Measurements from ENCODE around the gene MRPL11. TPM values are rescaled to one million over a fixed set of nuclear protein-coding genes. Genes with fewer than 3 reads are reported as not detected.
"Not testable (repeated sequence)": the region's sequence is repeated elsewhere in the genome, so short reads cannot be mapped to it uniquely, and the experiment has no call there.

The MRPL11 gene
- total RNA-seq, 2 experiments from 2014 or later: 154 to 157 TPM

DNA sequence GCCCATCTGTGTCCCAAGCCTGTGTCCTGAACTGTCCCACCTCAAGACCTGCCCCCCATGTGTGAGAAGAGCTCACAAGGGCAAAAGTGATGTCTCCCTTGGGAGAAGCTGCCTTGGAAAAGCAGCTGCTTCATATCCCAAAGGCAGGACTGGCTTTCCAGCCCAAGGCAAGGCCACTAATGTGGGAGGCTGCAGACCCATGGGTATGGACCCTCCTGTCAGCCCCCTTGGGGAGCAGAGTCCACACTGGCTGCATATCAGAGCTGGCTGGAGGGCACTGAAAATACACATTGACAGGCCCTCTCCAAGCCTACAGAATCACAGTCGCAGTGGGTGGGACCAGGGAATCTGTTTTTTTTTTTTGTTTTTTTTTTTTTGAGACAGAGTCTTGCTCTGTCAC lies 30.8 kb upstream of the MRPL11 start:
- ChIA-PET CTCF (interaction anchor here (0.7 to 1.5 kb wide), 3 partner anchors 9 to 109 kb away, joined by 3 to 5 read pairs (median 3); partner anchors contain the start of gene MRPL11), POLR2A (interaction anchor here (0.7 kb wide), 1 partner anchor 143 kb away, joined by 4 read pairs; no protein-coding TSS in a partner anchor)

DNA sequence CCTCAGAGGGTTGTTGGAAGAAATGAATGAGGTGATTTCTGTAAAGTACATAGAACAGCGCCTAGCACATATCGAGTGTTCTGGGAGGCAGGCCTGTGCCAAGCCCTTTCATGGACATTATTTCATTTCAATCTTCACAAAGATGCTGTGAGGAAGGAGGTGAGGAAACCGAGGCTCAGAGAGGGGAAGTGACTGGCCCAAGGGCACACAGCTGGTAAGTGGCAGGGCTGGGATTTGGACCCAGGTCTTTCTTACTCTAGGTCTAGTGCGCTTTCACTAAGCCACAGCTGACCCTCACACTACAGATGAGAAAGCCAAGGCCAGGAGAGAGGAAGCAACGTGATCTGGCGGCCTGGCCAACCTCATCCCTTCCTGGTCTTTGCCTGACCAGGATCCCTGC lies 30.0 kb upstream of the MRPL11 start:
- CTCF ChIA-PET: interaction anchor here (1.4 kb wide), 1 partner anchor 10 kb away, joined by 5 read pairs; no protein-coding TSS in a partner anchor
- POLR2A ChIA-PET: interaction anchor here (1.0 kb wide), 1 partner anchor 12 kb away, joined by 3 read pairs; the partner anchor contains the start of gene DPP3

DNA sequence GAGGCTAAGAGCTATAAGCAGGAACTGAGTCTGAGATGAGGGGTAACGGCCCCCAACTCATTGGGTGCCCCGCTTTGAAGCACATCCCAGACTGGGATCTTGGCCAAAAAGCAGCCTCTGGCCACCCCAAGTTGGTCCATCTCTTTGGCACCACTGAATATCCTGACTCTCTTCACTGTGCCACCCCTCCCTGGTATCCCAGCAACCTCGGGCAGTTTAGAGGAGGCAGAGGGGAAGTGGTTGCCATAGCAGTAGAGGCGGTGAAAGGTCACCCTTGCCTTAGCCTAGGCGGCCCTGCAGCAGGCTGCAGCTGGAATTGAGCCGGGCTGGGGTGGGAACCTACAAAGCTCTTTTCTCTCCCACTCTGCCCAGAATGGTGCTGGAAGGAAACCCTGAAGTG lies 29.1 kb upstream of the MRPL11 start:
- ChIA-PET POLR2A (interaction anchor here (0.7 to 1.6 kb wide), 3 partner anchors 12 to 592 kb away, joined by 3 to 10 read pairs (median 3); partner anchors contain the start of gene DPP3), CTCF (interaction anchor here (0.7 to 3.3 kb wide), 2 partner anchors 11 to 29 kb away, joined by 3 to 20 read pairs; partner anchors contain the start of genes DPP3 and MRPL11)

DNA sequence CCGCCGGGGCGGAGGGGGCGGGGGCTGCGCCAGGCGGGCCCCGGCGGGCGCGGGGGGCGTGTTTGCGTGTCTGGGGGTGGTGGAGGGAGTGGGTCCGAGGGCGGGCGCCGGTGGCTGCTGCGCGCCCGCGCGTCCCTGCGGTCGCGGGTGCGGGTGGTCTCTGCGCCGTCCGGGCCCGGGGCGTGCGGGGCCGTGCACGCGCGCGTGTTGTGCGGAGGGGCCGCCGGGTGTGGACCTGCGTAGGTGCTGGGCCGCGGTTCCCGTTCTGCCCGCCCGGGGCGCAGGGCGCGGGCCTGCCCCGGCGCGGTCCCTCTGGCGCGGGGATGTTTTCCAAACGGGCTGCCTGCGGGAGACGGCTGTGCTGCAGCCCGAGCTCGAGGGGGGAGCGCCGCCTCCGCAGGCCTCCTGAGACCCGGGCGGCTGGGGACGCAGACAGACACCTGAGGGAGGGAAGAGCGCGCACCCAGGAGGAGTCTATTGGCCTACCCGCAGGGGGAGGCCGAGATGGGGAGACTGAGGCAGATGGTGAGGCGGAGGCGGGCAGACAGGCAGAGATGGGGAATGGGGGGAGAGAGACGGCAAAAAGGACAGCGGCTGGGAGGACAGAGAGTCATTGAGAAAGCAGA lies 28.5 kb upstream of the MRPL11 start:
- CTCF ChIA-PET: interaction anchor here (0.7 to 3.3 kb wide), 3 partner anchors 12 to 58 kb away, joined by 3 to 20 read pairs (median 3); partner anchors contain the start of genes DPP3 and MRPL11
- POLR2A ChIA-PET: interaction anchor here (0.9 to 1.6 kb wide), 3 partner anchors 13 to 211 kb away, joined by 5 to 10 read pairs (median 9); partner anchors contain the start of genes DPP3 and RBM14

DNA sequence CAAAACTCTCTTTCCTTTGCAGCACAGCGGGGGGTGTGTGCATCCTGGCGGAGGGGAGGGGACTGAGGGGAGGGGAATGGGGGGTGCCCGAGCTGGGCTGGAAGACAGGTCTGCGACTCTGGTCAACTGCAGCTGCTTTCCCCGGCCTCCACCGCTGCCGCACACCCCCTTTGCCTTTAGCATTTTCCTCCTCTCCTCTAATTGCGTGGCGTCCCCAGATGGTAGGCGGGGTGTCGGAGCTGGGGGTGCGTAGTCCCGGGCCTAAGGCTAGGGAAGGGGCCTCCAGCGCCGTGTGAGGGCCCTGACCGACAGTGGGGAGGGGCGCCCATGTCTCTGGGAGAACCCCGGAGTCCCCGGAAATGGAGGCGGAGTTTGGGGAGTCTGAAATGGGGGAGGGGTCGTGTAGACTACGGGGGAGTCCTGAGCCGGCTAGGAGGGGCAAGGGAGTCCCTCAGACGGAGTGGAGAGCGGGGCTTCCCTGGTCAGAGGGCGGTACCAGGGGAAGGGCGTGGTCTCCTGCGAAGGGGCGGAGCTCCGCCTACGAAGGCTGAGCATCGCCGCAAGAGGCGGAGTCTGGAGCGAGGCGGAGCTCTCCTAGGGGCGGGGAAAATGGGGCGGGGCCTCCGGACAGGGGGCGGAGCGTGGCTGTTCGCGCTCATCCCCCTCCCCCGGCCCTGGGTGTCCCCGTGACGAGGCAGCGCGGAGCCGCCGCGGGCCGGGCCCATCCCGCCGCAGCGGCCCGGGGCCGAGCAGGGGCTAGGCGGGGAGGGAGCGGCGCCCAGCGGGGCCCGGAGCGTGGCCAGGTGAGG lies 27.8 kb upstream of the MRPL11 start, which contains the start of gene PELI3:
PELI3 (plus strand) TSS at position 681 of the 809 bp plus-strand sequence. CDS start 1,224 bp downstream, outside the sequence.
- ChIA-PET CTCF (interaction anchor here (0.6 to 3.3 kb wide), 5 partner anchors 12 to 481 kb away, joined by 3 to 20 read pairs (median 3); partner anchors contain the start of genes DPP3 and MRPL11), POLR2A (interaction anchor here (0.5 to 1.6 kb wide), 11 partner anchors 13 to 492 kb away, joined by 3 to 10 read pairs (median 3); partner anchors contain the start of genes BRMS1, DPP3, RBM14 and RBM4B)

DNA sequence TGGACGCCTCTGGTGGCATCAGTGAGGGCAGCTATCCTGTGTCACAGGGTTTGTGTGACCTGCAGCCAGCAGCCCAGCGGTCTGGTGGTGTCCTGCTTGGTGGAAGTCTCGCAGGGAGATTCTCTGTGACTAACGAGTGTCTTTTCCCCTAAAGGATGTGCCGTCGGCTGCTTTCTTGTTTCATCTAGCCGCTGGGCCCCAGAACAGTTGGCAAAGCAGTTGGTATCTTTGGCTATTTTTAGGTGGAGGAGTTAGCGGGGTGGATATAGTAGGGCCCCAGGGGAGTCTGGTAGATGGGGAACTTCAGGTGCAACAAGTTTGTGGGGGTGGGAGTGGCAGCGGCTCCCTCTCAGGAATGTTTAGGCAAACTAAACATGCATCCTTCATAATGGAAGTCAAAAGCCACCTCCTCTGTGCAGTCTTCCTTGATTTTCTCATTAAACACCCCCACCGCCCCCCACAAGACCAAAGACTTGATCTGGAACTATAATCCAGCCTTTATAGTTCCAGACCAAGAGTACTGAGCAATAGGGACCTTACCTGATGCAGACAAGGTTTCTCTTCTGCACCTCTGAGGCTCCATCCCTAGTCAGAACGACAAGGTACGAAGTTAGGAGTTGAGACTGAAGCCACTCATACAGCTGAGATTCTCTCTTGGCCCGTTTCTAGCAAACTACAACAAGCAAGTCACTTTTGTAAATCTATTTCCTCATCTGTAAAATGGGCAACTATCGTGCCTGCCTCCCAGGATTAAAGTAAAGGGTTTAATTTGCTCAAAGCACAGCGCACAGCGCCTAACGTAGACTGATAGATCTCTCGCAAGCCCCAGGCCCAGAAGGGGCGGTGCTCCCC lies 27.0 kb upstream of the MRPL11 start:
- POLR2A ChIA-PET: interaction anchor here (0.5 to 1.3 kb wide), 2 partner anchors 213 to 350 kb away, joined by 3 to 5 read pairs; no protein-coding TSS in a partner anchor
- CTCF ChIA-PET: interaction anchor here (1.6 to 3.3 kb wide), 2 partner anchors 13 to 27 kb away, joined by 5 to 20 read pairs; partner anchors contain the start of genes DPP3 and MRPL11

DNA sequence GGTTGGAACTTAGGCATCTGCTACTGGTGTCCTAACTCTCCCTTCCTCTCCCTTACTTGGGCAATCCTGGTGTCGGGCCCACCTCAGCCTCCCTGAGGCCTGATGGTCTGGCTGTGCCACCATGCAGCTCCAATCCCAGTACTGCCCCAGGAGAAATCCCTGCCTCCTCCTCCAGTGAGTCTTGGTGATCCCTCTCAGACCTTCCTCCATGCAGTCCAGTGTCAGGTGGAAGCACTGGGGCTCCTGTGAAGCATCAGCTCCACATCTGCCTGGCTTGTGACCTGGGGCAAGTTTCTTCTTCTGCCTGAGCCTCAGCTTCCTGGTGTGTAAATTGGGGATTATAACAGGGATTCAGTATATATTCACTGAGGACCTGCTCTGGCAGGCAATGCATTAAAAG lies 26.3 kb upstream of the MRPL11 start:
- ChIA-PET CTCF (interaction anchor here (1.2 to 3.3 kb wide), 2 partner anchors 14 to 26 kb away, joined by 4 to 20 read pairs; partner anchors contain the start of genes DPP3 and MRPL11), POLR2A (no interaction called here)

DNA sequence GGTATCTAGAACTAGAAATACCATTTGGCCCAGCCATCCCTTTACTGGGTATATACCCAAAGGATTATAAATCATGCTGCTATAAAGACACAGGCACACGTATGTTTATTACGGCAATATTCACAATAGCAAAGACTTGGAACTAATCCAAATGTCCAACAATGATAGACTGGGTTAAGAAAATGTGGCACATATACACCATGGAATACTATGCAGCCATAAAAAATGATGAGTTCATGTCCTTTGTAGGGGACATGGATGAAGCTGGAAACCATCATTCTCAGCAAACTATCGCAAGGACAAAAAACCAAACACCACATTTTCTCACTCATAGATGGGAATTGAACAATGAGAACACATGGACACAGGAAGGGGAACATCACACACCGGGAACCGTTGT lies 25.5 kb upstream of the MRPL11 start:
- CTCF ChIA-PET: interaction anchor here (0.7 to 1.2 kb wide), 2 partner anchors 25 to 45 kb away, joined by 3 to 4 read pairs; partner anchors contain the start of gene MRPL11
- POLR2A ChIA-PET: not testable (repeated sequence)

DNA sequence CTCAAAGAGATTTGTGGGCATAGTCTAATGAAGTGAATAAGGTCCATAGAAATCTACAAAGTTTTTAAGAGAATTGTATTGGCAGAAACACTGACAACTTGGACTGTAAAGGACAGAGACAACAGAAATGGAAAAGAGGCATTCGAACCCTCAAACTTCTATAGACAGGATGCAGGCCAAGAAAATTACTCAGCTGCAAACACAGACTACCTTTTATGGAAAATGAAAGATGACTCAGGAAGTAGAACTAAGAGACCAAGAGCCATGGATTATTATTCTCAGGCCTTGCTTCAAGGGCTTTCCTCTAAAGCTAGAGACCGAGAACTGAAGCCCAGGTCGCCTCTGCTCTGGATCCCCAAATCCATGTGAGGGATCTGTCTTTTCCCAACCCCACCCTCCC lies 24.3 kb upstream of the MRPL11 start:
- ChIA-PET CTCF (interaction anchor here (0.6 kb wide), 1 partner anchor 114 kb away, joined by 4 read pairs; no protein-coding TSS in a partner anchor), POLR2A (interaction anchor here (1.4 kb wide), 1 partner anchor 17 kb away, joined by 5 read pairs; the partner anchor contains the start of gene DPP3)

DNA sequence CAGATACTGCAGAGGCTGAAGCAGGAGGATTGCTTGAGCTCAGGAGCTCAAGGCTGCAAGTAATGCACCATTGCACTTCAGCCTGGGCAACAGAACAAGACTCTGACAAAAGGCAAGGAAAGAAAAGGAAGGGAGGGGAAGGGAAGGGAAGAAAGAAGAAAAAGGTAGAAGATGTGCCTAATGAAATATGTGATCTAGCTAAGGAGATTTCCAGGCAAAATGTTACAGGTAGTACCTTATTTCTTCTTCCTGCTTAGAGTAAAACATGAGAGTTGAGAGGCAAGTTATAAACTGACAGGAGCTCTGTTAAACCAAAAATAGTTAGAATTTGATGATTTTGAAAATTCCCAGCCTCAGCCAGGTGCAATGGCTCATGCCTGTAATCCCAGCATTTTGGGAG lies 23.4 kb upstream of the MRPL11 start:
- ChIA-PET POLR2A (interaction anchor here (1.4 kb wide), 1 partner anchor 18 kb away, joined by 5 read pairs; the partner anchor contains the start of gene DPP3), CTCF (interaction anchor here (1.0 to 1.4 kb wide), 3 partner anchors 18 to 42 kb away, joined by 3 read pairs; partner anchors contain the start of genes DPP3 and MRPL11)

DNA sequence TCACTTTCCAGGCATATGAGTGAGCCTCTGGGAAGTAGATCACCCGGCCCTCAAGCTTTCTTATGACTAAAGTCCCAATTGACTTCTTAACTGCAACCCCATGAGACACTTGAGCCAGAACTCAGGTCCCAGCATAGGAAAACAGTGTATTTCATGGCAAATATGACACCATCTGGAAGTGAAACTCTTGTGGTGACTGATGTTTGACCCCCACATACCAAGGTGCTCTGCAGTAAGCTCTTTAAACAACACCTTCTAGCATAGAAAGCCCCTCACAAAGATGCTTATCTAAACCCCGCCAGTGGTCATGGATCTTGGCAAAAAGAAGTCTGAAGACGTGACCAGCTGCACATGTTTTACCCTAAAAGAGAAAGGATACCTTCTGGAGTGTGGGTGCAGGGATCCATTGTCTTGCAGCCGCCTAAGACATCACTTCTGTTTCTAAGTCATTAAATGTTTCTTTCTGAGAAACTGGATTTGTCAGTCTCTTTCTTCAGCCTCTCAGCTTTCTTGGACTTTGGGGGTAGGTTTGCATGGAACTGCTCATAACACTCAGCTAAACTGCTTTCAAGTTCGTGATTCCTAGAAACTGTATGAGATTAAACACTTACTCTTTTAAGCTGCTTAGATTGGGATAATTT lies 20.6 kb upstream of the MRPL11 start:
- CTCF ChIA-PET: interaction anchor here (1.7 to 1.8 kb wide), 2 partner anchors 20 to 41 kb away, joined by 3 to 4 read pairs; partner anchors contain the start of gene MRPL11
- POLR2A ChIA-PET: no interaction called here

DNA sequence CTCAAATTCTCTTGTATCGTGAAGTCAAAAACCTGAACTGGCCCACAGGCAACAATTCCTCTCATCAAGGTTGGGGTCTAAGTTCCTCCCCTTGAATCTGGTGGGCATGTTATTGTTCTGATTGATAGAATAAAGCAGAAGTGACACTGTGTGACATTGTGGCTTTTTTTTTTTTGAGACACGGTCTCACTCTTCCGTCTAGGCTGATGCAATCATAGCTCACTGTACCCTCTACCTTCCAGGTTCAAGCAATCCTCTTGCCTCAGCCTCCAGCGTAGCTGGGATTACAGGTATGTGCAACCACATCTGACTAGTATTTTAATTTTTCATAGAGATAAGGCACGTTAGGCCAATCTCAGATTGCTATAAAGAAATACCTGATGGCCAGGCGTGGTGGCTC lies 19.2 kb upstream of the MRPL11 start:
- CTCF ChIA-PET: interaction anchor here (0.7 to 1.8 kb wide), 4 partner anchors 19 to 72 kb away, joined by 3 to 4 read pairs (median 4); partner anchors contain the start of gene MRPL11

DNA sequence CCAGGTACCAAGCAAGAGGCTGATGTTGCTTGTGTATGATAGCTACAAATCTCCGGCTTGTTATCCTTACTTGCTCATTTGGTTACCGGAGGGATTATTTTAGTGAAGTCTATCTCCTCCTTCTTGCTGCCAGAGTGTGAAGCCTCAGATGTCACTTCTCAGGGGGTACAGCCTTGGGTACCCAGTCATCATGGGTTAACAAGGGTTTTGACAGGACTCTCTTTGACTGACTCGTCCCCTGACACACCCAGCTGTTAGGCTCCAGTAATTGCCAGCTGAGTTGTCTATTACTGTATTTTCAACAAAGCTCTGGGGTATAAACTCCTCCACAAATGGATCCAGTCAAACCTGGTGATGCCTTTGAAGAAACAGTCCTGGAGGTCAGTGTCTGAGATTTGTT lies 16.2 kb upstream of the MRPL11 start:
- ChIA-PET POLR2A (no interaction called here), CTCF (interaction anchor here (0.7 to 1.0 kb wide), 4 partner anchors 16 to 37 kb away, joined by 3 to 5 read pairs (median 4); no protein-coding TSS in a partner anchor)

More for the DNA sequence above, 19.2 kb upstream of the MRPL11 start:
- POLR2A ChIA-PET: no interaction called here

DNA sequence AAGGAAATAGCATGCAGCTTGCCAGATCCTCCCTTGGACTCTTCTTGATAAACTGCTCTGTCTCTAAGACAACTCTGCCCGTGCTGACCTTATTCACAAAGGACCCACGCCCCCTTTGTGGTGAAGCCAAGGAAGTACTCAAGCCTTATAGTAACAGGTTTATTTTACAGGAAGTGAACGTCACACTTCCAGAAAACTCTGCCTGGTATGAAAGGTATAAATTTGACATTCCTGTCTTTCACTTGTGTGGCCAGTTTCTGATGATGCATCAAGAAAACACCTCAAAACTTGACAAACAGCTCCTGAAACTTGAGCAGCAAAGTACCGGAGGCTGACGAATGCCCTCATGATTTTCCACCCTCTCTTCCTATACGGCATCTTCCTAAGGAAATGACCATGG lies 15.6 kb upstream of the MRPL11 start:
- POLR2A ChIA-PET: no interaction called here
- CTCF ChIA-PET: interaction anchor here (1.0 kb wide), 1 partner anchor 21 kb away, joined by 3 read pairs; no protein-coding TSS in a partner anchor

DNA sequence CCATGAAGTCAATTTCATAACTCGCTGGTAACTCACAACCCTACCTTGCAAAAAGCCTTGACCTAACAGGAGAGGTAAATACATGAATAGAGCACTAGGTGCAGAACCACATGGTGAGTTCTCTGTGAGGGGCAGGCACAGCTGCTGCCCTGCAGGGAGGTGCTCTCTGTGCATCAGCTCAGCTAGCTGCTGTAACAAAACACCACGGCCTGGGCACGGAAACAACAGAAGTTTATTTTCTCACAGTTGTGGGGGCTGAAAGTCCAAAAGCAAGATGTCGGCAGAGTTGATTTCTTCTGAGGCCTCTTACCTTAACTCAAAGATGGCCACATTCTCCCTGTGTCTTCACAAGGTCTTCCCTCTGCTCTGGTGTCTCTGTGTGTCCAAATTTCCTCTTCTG lies 13.0 kb upstream of the MRPL11 start:
- ChIA-PET CTCF (no interaction called here), POLR2A (interaction anchor here (0.6 kb wide), 1 partner anchor 962 kb away, joined by 3 read pairs; no protein-coding TSS in a partner anchor)

DNA sequence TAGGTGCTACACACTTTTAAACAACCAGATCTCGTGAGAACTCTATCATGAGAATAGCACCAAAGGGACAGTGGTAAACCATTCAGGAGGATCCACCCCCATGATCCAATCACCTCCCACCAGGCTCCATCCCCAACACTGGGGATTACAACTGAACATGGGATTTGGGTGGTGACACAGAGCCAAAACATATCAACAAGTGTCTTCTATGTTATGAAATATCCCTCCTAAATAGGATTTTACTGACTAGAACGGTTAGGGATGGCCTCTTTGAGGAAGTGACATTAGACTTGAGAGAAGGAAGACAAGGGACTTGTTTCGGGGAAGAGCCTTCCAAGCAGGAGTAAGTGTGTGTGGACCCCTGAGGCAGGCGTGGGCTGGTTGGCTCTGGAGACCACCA lies 11.9 kb upstream of the MRPL11 start:
- ChIA-PET POLR2A (no interaction called here), CTCF (interaction anchor here (1.4 kb wide), 1 partner anchor 12 kb away, joined by 3 read pairs; the partner anchor contains the start of gene MRPL11)

DNA sequence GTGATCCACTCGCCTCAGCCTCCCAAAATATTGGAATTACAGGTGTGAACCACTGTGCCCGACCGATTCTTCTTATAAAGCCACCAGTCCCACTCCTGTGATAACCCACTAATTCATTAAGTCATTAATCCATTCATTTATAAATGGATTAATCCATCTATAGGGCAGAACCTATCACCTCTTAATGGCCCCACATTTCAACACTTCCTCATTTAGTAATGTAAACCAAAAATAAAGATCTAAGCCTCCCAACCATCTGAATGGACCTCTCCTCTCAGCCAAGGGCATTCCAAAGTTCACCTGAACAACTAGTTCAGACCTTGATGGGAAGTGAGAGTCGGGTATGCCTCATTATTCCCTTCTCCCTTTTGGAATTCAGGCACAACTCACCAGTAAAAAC lies 9.9 kb upstream of the MRPL11 start:
- CTCF ChIA-PET: interaction anchor here (0.6 kb wide), 1 partner anchor 227 kb away, joined by 3 read pairs; no protein-coding TSS in a partner anchor
- POLR2A ChIA-PET: no interaction called here
